Osteocyte (in vitro differentiated cells): ENCODE results near the gene DNAH2. TPM values are rescaled to one million over a fixed set of nuclear protein-coding genes. Genes with fewer than 3 reads are reported as not detected.
A peak's percentile ranks its signal among the peaks of the same experiment; 100 is the strongest.

Experiments
- DNase-seq: peaks from one replicate; pipeline ENCODE4 v3.0.0; 2021; ENCODE audit warnings: mixed read lengths; ENCODE audit not compliant: unreplicated experiment; ENCODE audit errors: extremely low spot score
- H3K27ac Mint-ChIP-seq: one replicate; pipeline ENCODE4 v1.8.0; 2021; ENCODE audit warnings: mild to moderate bottlenecking, mixed read lengths; ENCODE audit not compliant: unreplicated experiment
- H3K27me3 Mint-ChIP-seq: one replicate; pipeline ENCODE4 v1.8.0; 2021; ENCODE audit warnings: mixed read lengths; ENCODE audit not compliant: unreplicated experiment
- H3K36me3 Mint-ChIP-seq: one replicate; pipeline ENCODE4 v1.8.0; 2021; ENCODE audit warnings: mixed read lengths; ENCODE audit not compliant: unreplicated experiment
- H3K4me1 Mint-ChIP-seq: one replicate; pipeline ENCODE4 v1.8.0; 2021; ENCODE audit warnings: mixed read lengths; ENCODE audit not compliant: unreplicated experiment
- H3K4me3 Mint-ChIP-seq: one replicate; pipeline ENCODE4 v1.8.0; 2021; ENCODE audit warnings: mild to moderate bottlenecking, moderate library complexity, mixed read lengths; ENCODE audit not compliant: unreplicated experiment
- H3K9me3 Mint-ChIP-seq: one replicate; pipeline ENCODE4 v1.8.0; 2021; ENCODE audit warnings: mixed read lengths; ENCODE audit not compliant: unreplicated experiment
- CTCF ChIP-seq: fragments of 200-600 bp; sonication (generic); IDR thresholded peaks from 2 replicates; pipeline ENCODE4 v1.5.0; 2021; ENCODE audit warnings: antibody characterized with exemption, mild to moderate bottlenecking, moderate library complexity
- total RNA-seq: library from RNA; stranded (reverse); gene quantifications from 2 replicates; pipeline ENCODE4 v1.2.1, GENCODE V29; 2021

The DNAH2 gene
- total RNA-seq, 1 donor from 2014 or later = 0.03 TPM

GRCh38 chr17:7707446-7707845 is 10.1 kb upstream of the DNAH2 start:
- H3K4me3 Mint-ChIP-seq = no peak overlapping the region

GRCh38 chr17:7707858-7708750 is 9.4 kb upstream of the DNAH2 start:
- no peak overlapping the region for H3K27ac Mint-ChIP-seq
- no peak for TF ChIP-seq CTCF
- peaks cover 27% of the 10 kb centered on the region for H3K4me1 Mint-ChIP-seq
- H3K36me3 Mint-ChIP-seq = no peaks in the 10 kb centered on the region
- no peaks in the 10 kb centered on the region for H3K9me3 Mint-ChIP-seq
- H3K27me3 Mint-ChIP-seq = peaks cover 37% of the 10 kb centered on the region
- DNase-seq = no peak
- H3K4me3 Mint-ChIP-seq = no peak overlapping the region

More at GRCh38 chr17:7707446-7707845, 10.1 kb upstream of the DNAH2 start:
- Mint-ChIP-seq H3K4me1 (peaks cover 27% of the 10 kb centered on the region), H3K36me3 (no peaks in the 10 kb centered on the region), H3K27me3 (peaks cover 32% of the 10 kb centered on the region), H3K27ac (no peak overlapping the region), H3K9me3 (no peaks in the 10 kb centered on the region)
- no peak for TF ChIP-seq CTCF
- DNase-seq = no peak

GRCh38 chr17:7709031-7709430 is 8.5 kb upstream of the DNAH2 start:
- Mint-ChIP-seq H3K36me3 (no peaks in the 10 kb centered on the region), H3K27ac (no peak overlapping the region), H3K27me3 (peaks cover 45% of the 10 kb centered on the region), H3K9me3 (no peaks in the 10 kb centered on the region), H3K4me1 (peaks cover 19% of the 10 kb centered on the region), H3K4me3 (no peak overlapping the region)
- DNase-seq = no peak
- TF ChIP-seq CTCF = no peak

GRCh38 chr17:7710301-7710700 is 7.2 kb upstream of the DNAH2 start:
- H3K36me3 Mint-ChIP-seq = no peaks in the 10 kb centered on the region
- no peak overlapping the region for H3K27ac Mint-ChIP-seq
- H3K9me3 Mint-ChIP-seq = no peaks in the 10 kb centered on the region
- TF ChIP-seq CTCF = no peak
- no peak overlapping the region for H3K4me3 Mint-ChIP-seq
- no peak for DNase-seq
- peaks cover 45% of the 10 kb centered on the region for H3K27me3 Mint-ChIP-seq
- H3K4me1 Mint-ChIP-seq = peaks cover 12% of the 10 kb centered on the region

GRCh38 chr17:7711051-7711755 is 6.3 kb upstream of the DNAH2 start:
- TF ChIP-seq CTCF = peak; percentile 17
- Mint-ChIP-seq H3K4me1 (peaks cover 6% of the 10 kb centered on the region), H3K27ac (no peak overlapping the region), H3K27me3 (peaks cover 38% of the 10 kb centered on the region), H3K9me3 (no peaks in the 10 kb centered on the region), H3K4me3 (no peak overlapping the region), H3K36me3 (no peaks in the 10 kb centered on the region)
- no peak for DNase-seq
